ENCODE data around the gene MAP3K2. TPM values are rescaled to one million over a fixed set of nuclear protein-coding genes. Genes with fewer than 3 reads are reported as not detected.
A peak's percentile ranks its signal among the peaks of the same experiment; 100 is the strongest.

Gene MAP3K2
- 10 to 100 TPM; 21.0 to 37.6 (median 24.6) TPM for total RNA-seq
- polyA plus RNA-seq = 1 to 10 TPM; 4.2 to 6.9 TPM

DNA sequence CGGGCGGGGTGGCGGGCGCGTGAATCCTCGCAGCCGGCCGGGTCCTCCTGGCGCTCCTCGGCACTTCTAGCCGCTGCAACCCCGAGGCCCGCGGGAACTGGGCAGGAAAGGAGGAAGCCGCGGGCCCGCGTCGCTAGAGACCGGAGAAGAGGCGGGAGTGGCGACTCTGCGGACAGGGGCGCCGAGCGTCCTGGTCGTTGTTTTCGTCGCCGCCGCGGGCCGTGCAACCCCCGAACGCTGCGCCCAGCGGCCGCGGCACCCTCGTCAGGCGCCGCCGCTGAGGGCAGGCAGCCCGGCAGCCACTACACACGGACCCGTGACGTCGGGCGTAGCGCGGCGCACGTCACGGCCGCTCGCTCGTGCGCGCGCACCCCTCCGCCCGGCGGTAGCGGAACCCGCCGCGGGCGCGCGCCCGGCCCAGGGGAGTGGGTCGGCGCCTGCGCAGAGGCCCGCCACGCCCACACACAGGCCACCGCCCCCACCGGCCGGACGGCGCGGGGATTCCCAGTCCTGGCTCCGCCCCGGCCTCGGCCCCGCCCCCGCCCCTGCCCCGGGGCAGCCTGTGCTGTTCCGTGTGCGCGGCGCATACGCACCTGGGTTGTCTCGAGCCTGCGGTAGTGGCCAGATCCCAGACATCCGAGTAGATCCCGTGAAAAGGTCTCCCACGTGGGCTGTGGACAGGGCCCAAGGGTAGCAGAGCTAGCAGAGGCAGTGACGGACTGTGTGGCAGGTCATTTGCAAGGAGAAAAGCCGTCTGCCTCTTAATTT, at the start of gene MAP3K2:
TSS of gene MAP3K2 (minus strand) at position 321 of the 768 bp plus-strand sequence. CDS start 44,846 bp downstream, outside the sequence.
- Histone ChIP-seq H3K4me3 (peak within 1 kb of the TSS; percentile 58 to 99 (median 94)), H3K36me3 (no peaks in the 10 kb centered on the region), H3K9me3 (no peaks in the 10 kb centered on the region), H3K4me1 (peaks cover 0 to 32% (median 29%) of the 10 kb centered on the region in 3 donors), H3K27ac (peak within 1 kb of the TSS; percentile 100), H3K27me3 (no peaks in the 10 kb centered on the region)
- DNase-seq (peak; percentile 91 to 99 (median 96)), FAIRE-seq (no peak), ATAC-seq (peak; percentile 89 to 94 (median 90))
- intact Hi-C loops (cut with DNase I) = no loop called here
- WGBS, 2 donors = 0 to 1% methylated on average over 70 to 100 of the region's 100 CpGs
- no peak for TF ChIP-seq CTCF (IDR thresholded peaks at IDR 0.05)

- Histone ChIP-seq H3K4me1 (peaks cover 7 to 12% (median 7%) of the 10 kb centered on the region in 3 donors), H3K27ac (no peak overlapping the region), H3K36me3 (no peaks in the 10 kb centered on the region), H3K27me3 (no peaks in the 10 kb centered on the region), H3K4me3 (no peak overlapping the region), H3K9me3 (no peaks in the 10 kb centered on the region)
- 89 to 93% methylated on average over 9 of the region's 9 CpGs for WGBS, 2 donors
- FAIRE-seq (no peak), DNase-seq (no peak), ATAC-seq (no peak)
- no peak for TF ChIP-seq CTCF (IDR thresholded peaks at IDR 0.05)
- intact Hi-C loops (cut with DNase I) = no loop called here
These were observed 49.3 kb upstream of the MAP3K2 start for GRCh38 chr2:127437056-127437455.

DNA sequence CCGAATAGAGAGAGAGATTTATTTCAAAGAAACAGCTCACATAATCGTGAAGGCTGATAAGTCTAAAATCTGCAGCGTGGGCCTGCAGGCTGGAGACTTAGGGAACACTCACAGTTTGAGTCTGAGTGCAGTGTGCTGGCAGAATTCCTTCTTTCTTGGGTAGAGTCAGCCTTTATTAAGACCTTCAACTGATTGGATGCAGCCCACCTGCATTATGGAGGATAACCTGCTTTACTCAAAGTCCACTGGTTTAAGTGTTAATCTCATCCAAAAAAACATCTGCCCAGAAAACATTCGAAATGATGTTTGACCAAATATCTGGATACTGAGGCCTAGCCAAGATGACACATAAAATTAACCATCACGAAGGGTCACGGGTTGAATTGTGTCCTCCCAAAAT, 46.7 kb upstream of the MAP3K2 start:
- no peak for ATAC-seq
- 78 to 84% methylated on average over 6 of the region's 6 CpGs for WGBS, 2 donors
- H3K4me1 ChIP-seq = peaks cover 7 to 12% (median 7%) of the 10 kb centered on the region in 3 donors
- H3K4me3 ChIP-seq = no peak overlapping the region
- no peak for TF ChIP-seq CTCF (IDR thresholded peaks at IDR 0.05)
- no peak for DNase-seq
- no peaks in the 10 kb centered on the region for H3K27me3 ChIP-seq
- FAIRE-seq = no peak
- intact Hi-C loops (cut with DNase I) = no loop called here
- no peaks in the 10 kb centered on the region for H3K9me3 ChIP-seq
- no peaks in the 10 kb centered on the region for H3K36me3 ChIP-seq
- no peak overlapping the region for H3K27ac ChIP-seq

DNA sequence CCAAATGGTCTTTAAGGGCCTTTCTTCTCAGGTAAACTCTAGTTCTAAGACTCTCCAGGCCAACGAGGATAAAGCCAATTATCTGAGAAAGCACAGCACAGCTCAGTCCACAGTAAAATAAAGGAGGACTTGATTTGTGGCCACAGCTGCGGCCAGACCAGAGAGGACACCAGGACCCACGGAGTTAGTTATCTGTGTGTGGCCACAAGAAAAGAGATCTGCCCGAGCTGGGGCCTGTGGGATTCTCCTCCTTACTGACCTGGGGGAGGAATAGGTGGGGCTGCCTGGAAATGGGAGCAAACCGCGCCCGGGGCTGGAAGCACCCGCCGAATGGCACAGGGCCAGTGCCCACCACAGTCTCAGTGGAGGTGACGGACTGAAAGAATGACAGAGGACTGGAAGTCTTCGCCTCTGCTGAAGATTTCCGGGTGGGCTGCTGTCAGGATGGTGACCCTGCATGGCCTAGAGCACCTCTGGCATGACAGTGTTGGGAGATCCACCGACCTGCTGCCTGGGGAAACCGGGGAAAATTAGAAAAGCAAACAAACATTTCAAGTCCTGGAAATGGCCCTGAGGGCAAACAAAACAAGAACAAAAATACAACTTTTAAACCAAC, 43.7 kb upstream of the MAP3K2 start:
- FAIRE-seq = no peak
- intact Hi-C loops (cut with DNase I) = no loop called here
- no peaks in the 10 kb centered on the region for H3K9me3 ChIP-seq
- TF ChIP-seq CTCF (IDR thresholded peaks at IDR 0.05) = no peak
- no peak overlapping the region for H3K4me3 ChIP-seq
- ATAC-seq = no peak
- WGBS, 2 donors = 80 to 83% methylated on average over 14 of the region's 14 CpGs
- peak in 1 of 6 donors; percentile 51 for DNase-seq
- H3K27me3 ChIP-seq = no peaks in the 10 kb centered on the region
- H3K27ac ChIP-seq = no peak overlapping the region
- no peaks in the 10 kb centered on the region for H3K4me1 ChIP-seq
- H3K36me3 ChIP-seq = no peaks in the 10 kb centered on the region

All from pancreas (tissue), 10 donors.